Measurements from ENCODE around the gene MALT1.

- TF ChIP-seq CTCF (IDR thresholded peaks at IDR 0.05): no peak
- TF ChIP-seq POLR2A (IDR thresholded peaks at IDR 0.05): no peak
Measured at GRCh38 chr18:58772161-58772560, 100.9 kb downstream of the MALT1 start.
